Measurements from ENCODE around the gene INO80D. TPM values are rescaled to one million over a fixed set of nuclear protein-coding genes. Genes with fewer than 3 reads are reported as not detected.

The INO80D gene
- total RNA-seq, 1 donor from 2014 or later, result 21.0 TPM

- Mint-ChIP-seq H3K36me3 (ENCODE audit: low read depth, unreplicated experiment) (no peaks in the 10 kb centered on the region), H3K27ac (ENCODE audit: unreplicated experiment) (no peak overlapping the region), H3K4me3 (ENCODE audit: unreplicated experiment) (no peak overlapping the region), H3K27me3 (ENCODE audit: unreplicated experiment) (no peaks in the 10 kb centered on the region), H3K4me1 (ENCODE audit: unreplicated experiment) (peaks cover 1% of the 10 kb centered on the region), H3K9me3 (ENCODE audit: unreplicated experiment) (no peaks in the 10 kb centered on the region)
- TF ChIP-seq CTCF (IDR thresholded peaks at IDR 0.05; ENCODE audit: unreplicated experiment), result no peak
- no peak for DNase-seq (ENCODE audit: low spot score)
These were observed 6.3 kb upstream of the INO80D start for GRCh38 chr2:206092297-206092696.

DNA sequence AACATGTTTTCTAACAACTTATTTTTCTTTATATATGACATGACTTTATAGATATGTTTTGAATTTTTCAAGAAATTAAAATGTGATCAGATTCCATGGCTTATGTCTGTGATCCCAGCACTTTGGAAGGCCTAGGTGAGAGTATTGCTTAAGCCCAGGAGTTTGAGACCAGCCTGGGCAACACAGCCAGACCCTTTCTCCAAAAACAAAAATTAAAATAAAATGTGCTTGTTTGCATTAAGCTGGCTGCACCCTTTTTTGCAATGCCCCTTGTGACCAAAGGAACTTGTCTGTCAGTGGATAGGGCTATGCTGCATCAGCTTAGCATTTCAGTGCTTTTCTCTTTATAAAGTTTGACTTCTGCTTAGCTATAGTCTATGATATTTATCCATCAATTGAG is 2.3 kb upstream of the INO80D start:
- H3K27ac Mint-ChIP-seq (ENCODE audit: unreplicated experiment), result no peak overlapping the region

GRCh38 chr2:206086716-206087350 is 859 bp upstream of the INO80D start:
- Mint-ChIP-seq H3K4me3 (ENCODE audit: unreplicated experiment) (peak overlapping the region; percentile 99), H3K9me3 (ENCODE audit: unreplicated experiment) (no peaks in the 10 kb centered on the region), H3K4me1 (ENCODE audit: unreplicated experiment) (peaks cover 18% of the 10 kb centered on the region), H3K27ac (ENCODE audit: unreplicated experiment) (peak overlapping the region; percentile 74), H3K36me3 (ENCODE audit: low read depth, unreplicated experiment) (no peaks in the 10 kb centered on the region), H3K27me3 (ENCODE audit: unreplicated experiment) (peaks cover 7% of the 10 kb centered on the region)
- no peak for TF ChIP-seq CTCF (IDR thresholded peaks at IDR 0.05; ENCODE audit: unreplicated experiment)
- no peak for DNase-seq (ENCODE audit: low spot score)

More for the DNA sequence above, 2.3 kb upstream of the INO80D start:
- no peak for DNase-seq (ENCODE audit: low spot score)
- Mint-ChIP-seq H3K36me3 (ENCODE audit: low read depth, unreplicated experiment) (no peaks in the 10 kb centered on the region), H3K27me3 (ENCODE audit: unreplicated experiment) (peaks cover 7% of the 10 kb centered on the region), H3K9me3 (ENCODE audit: unreplicated experiment) (no peaks in the 10 kb centered on the region), H3K4me3 (ENCODE audit: unreplicated experiment) (no peak overlapping the region), H3K4me1 (ENCODE audit: unreplicated experiment) (peaks cover 18% of the 10 kb centered on the region)
- TF ChIP-seq CTCF (IDR thresholded peaks at IDR 0.05; ENCODE audit: unreplicated experiment), result no peak

- peaks cover 18% of the 10 kb centered on the region for H3K4me1 Mint-ChIP-seq (ENCODE audit: unreplicated experiment)
- no peaks in the 10 kb centered on the region for H3K9me3 Mint-ChIP-seq (ENCODE audit: unreplicated experiment)
- no peaks in the 10 kb centered on the region for H3K36me3 Mint-ChIP-seq (ENCODE audit: low read depth, unreplicated experiment)
- peaks cover 7% of the 10 kb centered on the region for H3K27me3 Mint-ChIP-seq (ENCODE audit: unreplicated experiment)
- H3K4me3 Mint-ChIP-seq (ENCODE audit: unreplicated experiment), result peak overlapping the region; percentile 99
- TF ChIP-seq CTCF (IDR thresholded peaks at IDR 0.05; ENCODE audit: unreplicated experiment), result no peak
- DNase-seq (ENCODE audit: low spot score), result peak; percentile 48
- H3K27ac Mint-ChIP-seq (ENCODE audit: unreplicated experiment), result peak overlapping the region; percentile 91
These were observed 868 bp downstream of the INO80D start for GRCh38 chr2:206084870-206085741.

DNA sequence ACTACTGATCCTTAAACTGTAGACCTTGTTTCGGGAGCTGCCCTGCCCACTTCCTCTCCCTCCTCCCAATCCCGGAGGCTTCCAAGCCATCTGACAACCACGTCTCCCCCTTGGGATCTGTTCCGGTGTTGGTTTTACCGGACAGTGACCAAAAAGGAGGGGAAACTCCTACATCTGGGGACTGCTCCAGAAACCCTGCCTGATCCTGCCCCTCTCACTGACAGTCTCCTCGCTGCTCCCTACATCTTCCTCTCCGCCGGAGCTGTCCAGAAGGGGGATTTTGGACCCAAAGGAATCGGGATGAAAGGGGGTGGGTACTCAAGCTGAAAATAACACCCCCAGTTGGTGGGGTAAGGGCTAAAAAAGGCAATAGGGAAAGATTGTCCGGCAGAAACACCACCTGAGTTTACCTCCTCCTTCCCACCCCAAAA is 1.5 kb downstream of the INO80D start:
- no peak for TF ChIP-seq CTCF (IDR thresholded peaks at IDR 0.05; ENCODE audit: unreplicated experiment)
- Mint-ChIP-seq H3K36me3 (ENCODE audit: low read depth, unreplicated experiment) (no peaks in the 10 kb centered on the region), H3K4me1 (ENCODE audit: unreplicated experiment) (peaks cover 25% of the 10 kb centered on the region), H3K27me3 (ENCODE audit: unreplicated experiment) (peaks cover 8% of the 10 kb centered on the region), H3K27ac (ENCODE audit: unreplicated experiment) (peak overlapping the region; percentile 91), H3K4me3 (ENCODE audit: unreplicated experiment) (peak overlapping the region; percentile 99), H3K9me3 (ENCODE audit: unreplicated experiment) (no peaks in the 10 kb centered on the region)
- DNase-seq (ENCODE audit: low spot score), result peak; percentile 60

Measured in endothelial cell (in vitro differentiated cells).